Heart right ventricle (tissue), 16 donors: ENCODE data around the gene PEX10. TPM values are rescaled to one million over a fixed set of nuclear protein-coding genes. Genes with fewer than 3 reads are reported as not detected.

Experiments
- ATAC-seq, 8 donors: fragments of 200-7000 bp; cut with Tn5 transposase; one replicate each; pipeline ENCODE4 v1.9.1; 2020; ENCODE audit warnings: mild to moderate bottlenecking in 8 of 8, moderate library complexity in 8 of 8, moderate number of reproducible peaks in 1 of 8
- DNase-seq, 2 donors: peaks; one replicate each; pipeline ENCODE4 v3.0.0-alpha.2; 2020
- H3K27ac ChIP-seq, 10 donors: fragments of 200-600 bp; sonication (generic) in 2 of 10; one replicate each; pipeline versions ENCODE4 v1.5.0 to v1.8.0; 2020 to 2022; ENCODE audit warnings: mild to moderate bottlenecking in 3 of 10
- H3K27me3 ChIP-seq, 7 donors: fragments of 200-600 bp; one replicate each; pipeline ENCODE4 v1.8.0; 2021 to 2022; ENCODE audit warnings: mild to moderate bottlenecking in 2 of 7
- H3K36me3 ChIP-seq, 9 donors: fragments of 200-600 bp; sonication (generic) in 1 of 9; one replicate each; pipeline versions ENCODE4 v1.5.0 to v1.8.0; 2020 to 2022; ENCODE audit warnings: mild to moderate bottlenecking in 2 of 9
- H3K4me1 ChIP-seq, 9 donors: fragments of 200-600 bp; sonication (generic) in 1 of 9; one replicate each; pipeline versions ENCODE4 v1.5.0 to v1.8.0; 2020 to 2022; ENCODE audit warnings: mild to moderate bottlenecking in 4 of 9
- H3K4me3 ChIP-seq, 10 donors: fragments of 200-600 bp; sonication (generic) in 2 of 10; one replicate each; pipeline versions ENCODE4 v1.5.0 to v1.8.0; 2020 to 2022; ENCODE audit warnings: mild to moderate bottlenecking in 7 of 10, moderate library complexity in 2 of 10
- H3K9me3 ChIP-seq, 11 donors: fragments of 200-600 bp in 10 of 11; sonication (generic) in 2 of 11; one replicate each; pipeline versions ENCODE4 v1.5.0 to v1.8.0; 2013 to 2022; ENCODE audit warnings: mild to moderate bottlenecking in 2 of 11, control low read depth in 1 of 11, moderate library complexity in 1 of 11
- CTCF ChIP-seq, 9 donors: fragments of 200-600 bp; sonication (generic) in 2 of 9; IDR thresholded peaks; one replicate each; pipeline versions ENCODE4 v1.5.0 to v1.8.0; 2021 to 2022; ENCODE audit warnings: antibody characterized with exemption in 9 of 9, mild to moderate bottlenecking in 5 of 9, moderate library complexity in 1 of 9
- WGBS, 2 donors: extraction: QIAGEN DNeasy Blood & Tissue Kit; methylation state at CpG; one replicate each; pipeline ENCODE4 v1.1.7; 2013; ENCODE audit warnings: inconsistent platforms in 1 of 2; 5-methylcytosine and 5-hydroxymethylcytosine counted together
- intact Hi-C, 10 donors: fragments of 100-400 bp; cut with DNase I; formaldehyde crosslinking; loops; one replicate each; pipeline versions ENCODE4 v1.11.1 to v1.14.2; 2022
- polyA plus RNA-seq, 2 donors: library from polyadenylated mRNA; stranded (reverse); fragments of 200-250 nt; gene quantifications; one replicate each; pipeline ENCODE4 v1.2.3, GENCODE V29; 2013
- total RNA-seq, 10 donors: library from RNA; stranded (reverse); fragmentation: NEBNext Ultra II Directional in 3 of 10; extraction: Animal tissue kit (Norgen Biotek cat#: 25700) in 3 of 10; gene quantifications; one replicate each; pipeline versions ENCODE4 v1.2.1 to v1.2.4, GENCODE V29; 2021 to 2023
- donor health status: Arrhythmogenic right ventricular cardiomyopathy.
- donor health status: ischemic (EF 13 %, LVEDD 7.1; RV severe dilation, severe dysfunction).
- donor health status: healthy with polysubstance abuse.
- donor health status: DM: no; HTN: yes; CAD: no.
- donor health status: DM: no; HTN: no; CAD: no.
- donor health status: ischemic (EF 25% LVEDD 6.9; RV normal size, moderate dysfunction).
- donor health status: ischemic (EF 25% LVEDD 5.7; RV mildly dilated, moderate dysfunction).
- donor health status: healthy.
- donor health status: DM: yes; HTN: yes; CAD: no.
- donor health status: Ischemic cardiomyopathy.
- donor health status: ischemic (EF 35%, LVEDD 5.7; RV mildly dilated, moderate dysfunction).
- donor health status: nonischemic (EF 11% LVEDD 7.7; RV severe dilation, severe dysfunction).
- donor health status: DM: yes; HTN: yes; CAD: no.
- donor health status: PGD.
- donor health status: ischemic (EF 29% LVEDD 5.4; RV normal size, mild dysfunction).
- donor health status: nonischemic (EF 23%, LVEDD 6.1; RV moderate dilation, normal function).

Gene PEX10
- total and polyA plus RNA-seq, 12 donors, result 13.7 to 26.0 (median 18.5) TPM

- H3K4me1 ChIP-seq, result no peaks in the 10 kb centered on the region
- no peak for DNase-seq
- H3K9me3 ChIP-seq, result no peaks in the 10 kb centered on the region
- no peak for ATAC-seq
- H3K27me3 ChIP-seq, result peaks cover 6 to 88% (median 77%) of the 10 kb centered on the region in 7 donors
- 71 to 76% methylated on average over 19 of the region's 19 CpGs for WGBS, 2 donors
- no peak for TF ChIP-seq CTCF (IDR thresholded peaks at IDR 0.05)
- H3K36me3 ChIP-seq, result no peaks in the 10 kb centered on the region
- no peak overlapping the region for H3K27ac ChIP-seq
- no peak overlapping the region for H3K4me3 ChIP-seq
- intact Hi-C loops, result no loop called here
These were observed 40.6 kb upstream of the PEX10 start for GRCh38 chr1:2452932-2453315.

- H3K36me3 ChIP-seq, result no peaks in the 10 kb centered on the region
- no peaks in the 10 kb centered on the region for H3K4me1 ChIP-seq
- H3K9me3 ChIP-seq, result no peaks in the 10 kb centered on the region
- H3K27ac ChIP-seq, result no peak overlapping the region
- H3K4me3 ChIP-seq, result no peak overlapping the region
- no peak for ATAC-seq
- H3K27me3 ChIP-seq, result peaks cover 6 to 93% (median 82%) of the 10 kb centered on the region in 7 donors
- TF ChIP-seq CTCF (IDR thresholded peaks at IDR 0.05), result no peak
- DNase-seq, result no peak
- intact Hi-C loops, result no loop called here
- WGBS, 2 donors, result 42 to 47% methylated on average over 19 to 21 of the region's 21 CpGs
These were observed 40.0 kb upstream of the PEX10 start for GRCh38 chr1:2452201-2452931.

- intact Hi-C loops, result no loop called here
- Histone ChIP-seq H3K27me3 (peaks cover 6 to 96% (median 82%) of the 10 kb centered on the region in 7 donors), H3K4me3 (no peak overlapping the region), H3K36me3 (no peaks in the 10 kb centered on the region), H3K4me1 (no peaks in the 10 kb centered on the region), H3K9me3 (no peaks in the 10 kb centered on the region), H3K27ac (no peak overlapping the region)
- ATAC-seq, result no peak
- DNase-seq, result no peak
- WGBS, 2 donors, result 21 to 31% methylated on average over 18 of the region's 18 CpGs
- no peak for TF ChIP-seq CTCF (IDR thresholded peaks at IDR 0.05)
These were observed 39.4 kb upstream of the PEX10 start for GRCh38 chr1:2451741-2452140.

GRCh38 chr1:2449636-2450454 is 37.5 kb upstream of the PEX10 start:
- no peak for TF ChIP-seq CTCF (IDR thresholded peaks at IDR 0.05)
- intact Hi-C loops, result loop anchor here in 1 of 10 donors (10.0 kb wide), 1 partner anchor 165 kb away; no protein-coding TSS in a partner anchor
- WGBS, 2 donors, result 49 to 57% methylated on average over 23 of the region's 23 CpGs
- Histone ChIP-seq H3K4me1 (no peaks in the 10 kb centered on the region), H3K27me3 (peaks cover 11 to 96% (median 85%) of the 10 kb centered on the region in 7 donors), H3K4me3 (no peak overlapping the region), H3K9me3 (no peaks in the 10 kb centered on the region), H3K36me3 (no peaks in the 10 kb centered on the region), H3K27ac (no peak overlapping the region)
- ATAC-seq (no peak), DNase-seq (no peak)
